ENCODE results near the gene ZC3H18.
A peak's percentile ranks its signal among the peaks of the same experiment; 100 is the strongest.

ZC3H18 gene

DNA sequence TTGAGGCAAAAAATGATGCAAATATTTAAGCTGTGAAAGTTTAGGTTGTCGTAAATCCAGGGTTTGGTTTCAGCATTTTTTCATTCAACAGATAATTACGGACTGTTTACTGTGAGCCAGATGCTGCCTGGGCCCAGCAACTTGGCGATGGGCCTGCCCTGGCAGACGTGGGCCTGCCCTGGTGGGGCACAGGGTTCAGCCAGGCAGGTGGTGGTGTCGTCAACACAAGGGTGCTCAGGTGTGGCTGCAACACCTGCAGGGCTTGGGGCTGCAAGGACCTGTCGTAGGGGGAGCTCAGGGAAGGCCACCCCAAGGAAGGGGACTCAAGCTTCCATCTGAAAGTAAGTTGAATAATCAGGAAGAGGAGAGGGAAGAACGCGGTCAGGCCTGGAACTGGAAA is 15.1 kb downstream of the ZC3H18 start:
- no peak for DNase-seq

GRCh38 chr16:88585927-88586581 is 15.9 kb downstream of the ZC3H18 start:
- no peak for DNase-seq

GRCh38 chr16:88588148-88588547 is 17.9 kb downstream of the ZC3H18 start:
- DNase-seq = no peak

DNA sequence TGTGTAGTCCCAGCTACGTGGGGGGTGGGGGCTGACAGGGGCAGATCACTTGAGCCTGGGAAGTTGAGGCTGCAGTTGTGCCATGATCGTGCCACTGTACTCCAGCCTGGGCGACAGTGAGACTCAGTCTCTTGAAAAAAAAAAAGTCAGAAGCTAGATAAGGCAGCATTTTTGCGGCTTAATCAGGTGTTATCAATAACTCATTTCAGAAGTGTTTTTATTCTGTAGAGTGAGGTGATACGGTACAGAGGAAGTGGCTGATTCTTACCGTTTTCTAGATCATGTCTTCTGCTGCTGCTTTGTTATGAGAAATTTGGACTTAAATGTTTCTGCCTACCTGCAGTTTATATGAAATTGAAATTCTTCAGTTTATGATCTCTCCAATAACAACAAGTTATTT is 18.6 kb downstream of the ZC3H18 start:
- no peak for DNase-seq

GRCh38 chr16:88589441-88589840 is 19.2 kb downstream of the ZC3H18 start:
- no peak for DNase-seq

DNA sequence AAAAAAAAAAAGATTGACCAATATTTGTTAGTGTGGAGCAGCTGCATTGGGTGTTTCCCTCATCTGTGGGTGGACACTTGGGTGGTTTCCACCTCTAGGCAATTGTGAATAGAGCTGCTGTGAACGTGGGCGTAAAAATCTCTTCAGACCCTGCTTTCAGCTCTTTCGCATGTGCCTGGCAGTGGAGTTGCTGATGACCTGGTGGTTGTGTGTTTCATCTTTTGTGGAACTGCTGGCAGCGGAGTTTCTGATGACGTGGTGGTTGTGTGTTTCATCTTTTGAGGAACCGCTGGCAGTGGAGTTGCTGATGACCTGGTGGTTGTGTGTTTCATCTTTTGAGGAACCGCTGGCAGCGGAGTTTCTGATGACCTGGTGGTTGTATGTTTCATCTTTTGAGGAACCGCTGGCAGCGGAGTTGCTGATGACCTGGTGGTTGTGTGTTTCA is 21.4 kb downstream of the ZC3H18 start:
- DNase-seq = peak; percentile 33

- DNase-seq = no peak
These were observed 22.9 kb downstream of the ZC3H18 start for GRCh38 chr16:88593061-88593460.

- no peak for DNase-seq
These were observed 23.3 kb downstream of the ZC3H18 start for GRCh38 chr16:88593489-88593888.

- no peak for DNase-seq
These were observed 23.7 kb downstream of the ZC3H18 start for GRCh38 chr16:88593910-88594309.

DNA sequence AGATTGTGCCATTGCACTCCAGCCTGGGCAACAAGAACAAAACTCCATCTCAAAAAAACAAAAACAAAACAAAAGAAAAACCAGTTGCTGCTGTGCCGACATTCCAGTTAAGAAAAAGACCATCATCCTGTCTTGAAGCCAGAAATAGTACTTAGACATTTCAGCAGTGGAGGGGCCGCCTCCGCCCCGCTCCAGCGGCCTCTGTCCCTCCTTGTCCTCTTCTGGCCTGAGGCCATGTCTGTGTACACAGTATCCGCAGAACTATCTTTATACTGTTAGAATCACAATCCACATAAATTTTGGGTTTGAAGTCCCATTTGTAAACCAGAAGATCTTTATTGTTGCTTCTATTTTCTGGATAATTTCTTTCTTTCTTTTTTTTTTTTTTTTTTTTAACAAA is 24.9 kb downstream of the ZC3H18 start:
- no peak for DNase-seq

- DNase-seq = no peak
These were observed 25.7 kb downstream of the ZC3H18 start for GRCh38 chr16:88595921-88596320.

- no peak for DNase-seq
These were observed 26.3 kb downstream of the ZC3H18 start for GRCh38 chr16:88596483-88596882.

- DNase-seq = no peak
These were observed 27.8 kb downstream of the ZC3H18 start for GRCh38 chr16:88597856-88598491.

- DNase-seq = no peak
These were observed 29.0 kb downstream of the ZC3H18 start for GRCh38 chr16:88599092-88599733.

GRCh38 chr16:88599825-88600538 is 29.8 kb downstream of the ZC3H18 start:
- no peak for DNase-seq

DNA sequence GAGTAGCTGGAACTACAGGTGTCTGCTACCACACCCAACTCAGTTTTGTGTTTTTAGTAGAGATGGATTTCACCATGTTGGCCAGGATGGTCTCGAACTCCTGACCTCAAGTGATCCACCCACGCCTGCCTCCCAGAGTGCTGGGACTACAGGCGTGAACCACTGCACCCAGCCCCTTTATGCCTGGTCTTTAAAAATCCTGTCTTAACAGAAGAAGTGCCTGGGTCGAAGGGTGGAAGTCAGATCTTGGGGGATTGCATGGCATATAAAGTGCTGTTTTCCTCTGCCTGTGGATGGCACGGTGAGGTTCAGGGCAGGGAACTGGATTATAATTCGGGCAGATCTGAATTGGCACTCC is 30.3 kb downstream of the ZC3H18 start:
- DNase-seq = no peak

DNA sequence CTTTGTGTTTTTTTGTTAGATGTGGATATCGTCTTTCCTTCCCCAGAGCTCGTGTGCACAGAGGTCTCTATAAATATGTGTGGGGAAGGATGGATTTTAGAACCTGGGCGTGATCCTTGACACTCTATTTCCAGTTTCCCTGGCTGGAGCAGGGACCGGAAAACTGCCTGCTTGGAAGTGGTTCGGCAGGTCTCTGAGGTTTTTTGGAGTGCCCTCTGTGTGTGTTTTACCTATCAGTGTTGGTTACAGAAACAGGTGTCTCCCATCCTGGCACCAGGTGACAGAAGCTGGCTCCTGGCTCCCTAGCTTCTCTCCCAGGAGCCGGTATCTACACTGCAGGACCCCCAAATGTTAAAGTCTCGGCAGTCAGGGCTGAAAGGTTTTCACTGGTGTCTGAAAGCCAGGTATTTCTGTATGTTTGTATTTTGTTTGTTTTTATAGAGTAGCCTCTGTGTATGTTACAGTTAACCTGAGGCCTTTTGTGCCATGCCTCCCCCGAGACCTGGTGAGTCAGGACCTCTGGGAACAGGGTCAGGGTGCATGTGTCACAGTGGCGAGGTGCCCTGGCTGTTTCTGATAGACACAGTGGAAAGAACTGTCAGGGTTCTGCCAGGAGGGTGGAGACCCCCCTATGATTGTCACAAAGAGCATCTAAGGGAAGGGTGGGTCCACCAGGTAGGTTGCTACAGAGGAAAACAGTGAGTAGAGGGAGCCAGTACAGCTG is 31.3 kb downstream of the ZC3H18 start:
- DNase-seq = no peak

- no peak for DNase-seq
These were observed 31.9 kb downstream of the ZC3H18 start for GRCh38 chr16:88602091-88602490.

DNA sequence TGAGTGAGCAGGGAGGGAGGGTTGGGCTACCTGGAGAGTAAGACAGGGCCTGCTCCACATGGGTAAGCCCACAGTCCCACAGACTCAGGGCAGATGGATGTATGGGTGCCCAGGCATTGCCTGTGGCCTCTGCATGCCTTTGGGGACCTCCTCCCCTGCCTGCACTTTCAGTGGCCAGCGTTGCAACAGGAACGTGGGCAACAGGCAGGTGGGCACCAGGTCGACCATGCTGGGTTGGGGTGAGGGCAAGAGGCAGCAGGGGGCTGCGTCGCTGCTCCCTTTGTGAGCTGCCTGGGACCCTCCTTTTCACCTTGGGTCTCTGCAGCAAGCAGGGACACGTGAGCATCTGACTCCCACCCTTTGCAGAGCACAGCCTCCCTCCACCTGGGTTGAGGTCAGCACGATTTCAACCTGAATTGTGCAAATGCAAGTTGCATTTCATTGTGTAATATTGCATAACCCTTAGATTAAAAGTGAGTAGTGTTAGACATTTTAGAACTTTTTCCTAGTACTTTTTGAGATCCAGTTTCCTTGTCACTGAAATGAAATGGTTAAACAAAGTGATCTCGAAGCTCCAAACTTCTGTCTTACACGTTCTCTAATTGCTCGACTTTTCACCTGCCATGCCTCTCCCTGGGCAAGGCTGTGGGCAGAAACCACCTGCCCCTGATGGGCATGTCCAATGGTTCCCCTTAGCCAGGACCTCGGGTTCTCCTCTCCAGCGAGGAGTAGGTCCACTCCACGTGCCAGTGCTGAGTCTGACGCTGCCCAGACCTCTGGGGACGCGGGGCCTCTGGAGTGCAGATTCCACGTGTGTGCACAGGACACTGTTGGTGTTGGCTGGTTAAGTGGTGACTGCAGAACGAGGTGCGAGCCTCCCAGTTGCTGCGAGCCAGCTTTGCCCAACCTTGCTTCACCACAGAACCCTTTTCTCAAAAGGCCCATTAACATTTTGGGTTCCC is 35.3 kb downstream of the ZC3H18 start:
- no peak for DNase-seq

GRCh38 chr16:88606148-88606757 is 36.0 kb downstream of the ZC3H18 start:
- no peak for DNase-seq

- DNase-seq = no peak
These were observed 37.9 kb downstream of the ZC3H18 start for GRCh38 chr16:88608076-88608475.
